Small intestine (tissue), 7 donors: ENCODE results near the gene SUGP2. TPM values are rescaled to one million over a fixed set of nuclear protein-coding genes. Genes with fewer than 3 reads are reported as not detected.

Experiments used
- DNase-seq, 2 donors: peaks; one replicate each; pipeline versions ENCODE4 v3.0.0 to v3.0.0-alpha.2; 2013
- FAIRE-seq: peaks from 2 replicates; lab custom pipeline; 2012; peaks lifted over from hg19 to GRCh38; lab: Jason Lieb, UNC
- H3K27ac ChIP-seq, 3 donors: one replicate each; pipeline ENCODE4 v1.5.1; 2013; ENCODE audit warnings: low read length in 2 of 3, mild to moderate bottlenecking in 2 of 3, control low read depth in 1 of 3, inconsistent platforms in 1 of 3, low read depth in 1 of 3, moderate library complexity in 1 of 3
- H3K27me3 ChIP-seq, 3 donors: one replicate each; pipeline ENCODE4 v1.6.1; 2013; ENCODE audit warnings: low read length in 3 of 3, inconsistent platforms in 1 of 3; ENCODE audit not compliant: control insufficient read depth in 3 of 3, insufficient read depth in 3 of 3
- H3K36me3 ChIP-seq, 3 donors: one replicate each; pipeline ENCODE4 v1.6.1; 2013; ENCODE audit warnings: low read length in 3 of 3, inconsistent platforms in 1 of 3, low read depth in 1 of 3, mild to moderate bottlenecking in 1 of 3, moderate library complexity in 1 of 3; ENCODE audit not compliant: control insufficient read depth in 3 of 3, insufficient read depth in 2 of 3
- H3K4me1 ChIP-seq, 3 donors: one replicate each; pipeline ENCODE4 v1.6.1; 2013; ENCODE audit warnings: low read length in 2 of 3, inconsistent platforms in 1 of 3, low read depth in 1 of 3, mild to moderate bottlenecking in 1 of 3, moderate library complexity in 1 of 3; ENCODE audit not compliant: control insufficient read depth in 3 of 3, insufficient read depth in 2 of 3
- H3K4me3 ChIP-seq, 3 donors: one replicate each; pipeline ENCODE4 v1.5.1; 2013; ENCODE audit warnings: low read length in 3 of 3, control low read depth in 1 of 3, inconsistent platforms in 1 of 3, low read depth in 1 of 3, mild to moderate bottlenecking in 1 of 3, moderate library complexity in 1 of 3
- H3K9me3 ChIP-seq, 2 donors: one replicate each; pipeline ENCODE4 v1.6.1; 2013; ENCODE audit warnings: low read depth in 1 of 2, low read length in 1 of 2; ENCODE audit not compliant: control insufficient read depth in 2 of 2, insufficient read depth in 1 of 2
- WGBS, 3 donors: extraction: QIAGEN DNeasy Blood & Tissue Kit; methylation state at CpG; one replicate each; pipeline ENCODE4 v1.1.7; 2013; 5-methylcytosine and 5-hydroxymethylcytosine counted together
- polyA plus RNA-seq, 4 donors: library from polyadenylated mRNA; stranded (reverse) in 3 of 4; unstranded in 1 of 4; fragments of 200-250 nt in 3 of 4; fragments of 120-200 nt in 1 of 4; gene quantifications; one replicate each; pipeline versions ENCODE4 v1.2.1 to v1.2.3, GENCODE V29; 2013
- donor health status: healthy with polysubstance abuse.
- donor health status: control.
- donor health status: control.
- donor health status: Bipolar disorder and iron deficiency.
- donor health status: healthy.

The SUGP2 gene
- polyA plus RNA-seq, 4 donors = 23.0 to 63.5 (median 33.4) TPM

DNA sequence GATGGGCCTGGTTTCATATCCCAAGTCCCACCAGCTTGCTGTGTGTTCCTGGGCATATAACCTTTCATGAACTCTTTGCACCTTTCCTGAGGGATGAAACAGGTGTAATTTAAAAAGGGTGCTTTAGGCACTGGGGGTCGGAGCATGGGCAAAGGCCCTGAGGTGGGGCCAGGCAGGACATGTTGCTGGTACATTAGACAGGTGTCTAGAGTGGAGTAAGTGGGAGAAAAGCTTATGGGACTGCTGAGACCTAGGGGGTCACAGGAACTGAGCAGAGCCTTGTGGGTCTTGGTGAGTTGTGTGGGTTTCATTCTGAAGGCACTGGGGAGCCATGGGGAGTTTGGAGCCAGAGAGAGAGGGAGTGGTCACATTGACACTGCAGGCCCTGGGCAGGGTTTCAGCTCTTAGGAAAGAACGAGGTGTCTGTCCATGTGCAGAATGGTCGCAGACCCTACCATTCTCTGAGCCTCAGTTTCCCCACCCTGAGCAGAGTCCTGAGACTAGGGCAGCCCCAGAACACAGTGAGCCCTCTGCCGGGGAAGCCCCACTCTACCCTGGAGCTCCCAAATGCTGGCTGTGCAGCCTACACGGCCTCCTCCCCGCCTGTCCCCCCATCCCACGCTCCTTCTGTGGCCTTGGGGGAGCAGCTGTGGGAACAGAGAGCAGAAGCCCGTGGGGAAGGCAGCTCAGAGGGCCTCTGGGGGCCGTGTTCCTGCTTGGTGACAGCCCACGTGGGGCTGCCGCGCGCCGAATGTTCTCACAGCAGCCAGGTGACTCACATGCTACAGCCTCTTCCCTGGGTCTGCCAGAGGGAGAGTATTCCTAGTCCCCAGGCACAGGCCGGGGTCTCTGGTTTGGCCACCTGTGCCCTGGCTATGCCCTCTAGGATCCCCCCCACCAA lies 85.0 kb downstream of the SUGP2 start:
- Histone ChIP-seq H3K36me3 (no peaks in the 10 kb centered on the region), H3K27me3 (no peaks in the 10 kb centered on the region), H3K4me1 (peaks cover 0 to 3% (median 0%) of the 10 kb centered on the region in 3 donors), H3K27ac (no peak overlapping the region), H3K4me3 (no peak overlapping the region), H3K9me3 (no peaks in the 10 kb centered on the region)
- DNase-seq = no peak
- 64 to 79% (median 71%) methylated on average over 13 to 15 of the region's 15 CpGs for WGBS, 3 donors
- FAIRE-seq = no peak

- FAIRE-seq = no peak
- H3K4me1 ChIP-seq = peaks cover 0 to 6% (median 0%) of the 10 kb centered on the region in 3 donors
- 37 to 70% (median 42%) methylated on average over 14 of the region's 14 CpGs for WGBS, 3 donors
- DNase-seq = no peak
- no peaks in the 10 kb centered on the region for H3K9me3 ChIP-seq
- no peaks in the 10 kb centered on the region for H3K27me3 ChIP-seq
- H3K36me3 ChIP-seq = no peaks in the 10 kb centered on the region
- H3K27ac ChIP-seq = no peak overlapping the region
- H3K4me3 ChIP-seq = no peak overlapping the region
Observed at GRCh38 chr19:18946918-18947317, 86.4 kb downstream of the SUGP2 start.

GRCh38 chr19:18946335-18946734 lies 87.0 kb downstream of the SUGP2 start:
- H3K4me1 ChIP-seq = peaks cover 0 to 11% (median 0%) of the 10 kb centered on the region in 3 donors
- H3K36me3 ChIP-seq = no peaks in the 10 kb centered on the region
- no peak for DNase-seq
- H3K9me3 ChIP-seq = no peaks in the 10 kb centered on the region
- H3K27me3 ChIP-seq = peaks cover 0 to 4% (median 0%) of the 10 kb centered on the region in 3 donors
- FAIRE-seq = no peak
- H3K27ac ChIP-seq = no peak overlapping the region
- no peak overlapping the region for H3K4me3 ChIP-seq

DNA sequence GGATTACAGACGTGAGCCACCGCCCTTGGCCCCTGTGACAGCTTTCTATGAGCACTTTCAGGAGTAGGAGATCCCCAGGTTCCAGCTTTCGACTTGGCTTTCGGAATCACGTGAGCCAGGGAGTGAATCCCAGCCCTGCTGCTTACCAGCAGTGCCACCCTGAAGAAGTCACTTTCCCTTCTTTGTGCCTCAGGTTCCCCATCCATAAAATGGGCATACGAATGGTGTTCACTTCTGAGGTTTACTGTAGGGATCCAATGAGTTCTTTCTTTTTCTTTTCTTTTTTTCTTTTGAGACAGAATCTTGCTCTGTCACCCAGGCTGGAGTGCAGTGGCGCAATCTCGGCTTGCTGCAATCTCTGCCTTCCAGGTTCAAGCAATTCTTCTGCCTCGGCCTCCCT lies 88.0 kb downstream of the SUGP2 start:
- Histone ChIP-seq H3K4me1 (peaks cover 0 to 17% (median 3%) of the 10 kb centered on the region in 3 donors), H3K36me3 (no peaks in the 10 kb centered on the region), H3K27me3 (peaks cover 0 to 10% (median 0%) of the 10 kb centered on the region in 3 donors), H3K27ac (no peak overlapping the region), H3K9me3 (no peaks in the 10 kb centered on the region), H3K4me3 (no peak overlapping the region)
- no peak for DNase-seq
- no peak for FAIRE-seq
- 85 to 90% (median 88%) methylated on average over 9 of the region's 9 CpGs for WGBS, 3 donors

- FAIRE-seq = no peak
- H3K4me3 ChIP-seq = no peak overlapping the region
Observed at GRCh38 chr19:18943465-18943864, 89.9 kb downstream of the SUGP2 start.

DNA sequence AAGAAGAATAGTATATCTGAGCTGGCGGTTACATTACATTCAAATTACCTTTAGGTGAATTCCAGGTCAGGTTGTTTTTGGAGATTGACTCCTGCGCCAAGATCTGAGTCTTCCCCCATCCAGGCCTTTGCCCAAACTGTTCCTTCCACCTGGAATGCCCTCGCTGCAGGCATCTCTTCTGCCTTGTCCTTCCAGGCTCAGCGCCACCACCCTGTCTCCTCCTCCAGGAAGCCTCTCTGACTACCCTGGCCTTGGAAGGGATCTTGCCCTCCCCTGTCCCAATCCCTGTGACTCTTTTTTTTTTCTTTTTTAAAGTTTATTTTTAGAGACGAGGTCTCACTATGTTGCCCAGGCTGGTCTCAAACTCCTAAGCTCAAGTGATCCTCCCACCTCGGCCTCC lies 90.6 kb downstream of the SUGP2 start:
- no peak overlapping the region for H3K4me3 ChIP-seq
- H3K4me1 ChIP-seq = peaks cover 0 to 23% (median 3%) of the 10 kb centered on the region in 3 donors
- FAIRE-seq (no peak), DNase-seq (no peak)
- no peaks in the 10 kb centered on the region for H3K36me3 ChIP-seq
- no peak overlapping the region for H3K27ac ChIP-seq
- no peaks in the 10 kb centered on the region for H3K9me3 ChIP-seq
- 68 to 83% (median 80%) methylated on average over 6 of the region's 6 CpGs for WGBS, 3 donors
- H3K27me3 ChIP-seq = peaks cover 0 to 20% (median 0%) of the 10 kb centered on the region in 3 donors

More at GRCh38 chr19:18943465-18943864, 89.9 kb downstream of the SUGP2 start:
- Histone ChIP-seq H3K36me3 (no peaks in the 10 kb centered on the region), H3K4me1 (peaks cover 0 to 23% (median 3%) of the 10 kb centered on the region in 3 donors), H3K27ac (no peak overlapping the region), H3K27me3 (peaks cover 0 to 20% (median 0%) of the 10 kb centered on the region in 3 donors), H3K9me3 (no peaks in the 10 kb centered on the region)
- 35 to 66% (median 55%) methylated on average over 4 of the region's 4 CpGs for WGBS, 3 donors
- DNase-seq = peak in 1 of 2 donors; percentile 27

GRCh38 chr19:18941628-18942354 lies 91.5 kb downstream of the SUGP2 start:
- Histone ChIP-seq H3K27me3 (peaks cover 0 to 20% (median 0%) of the 10 kb centered on the region in 3 donors), H3K9me3 (no peaks in the 10 kb centered on the region), H3K4me3 (no peak overlapping the region), H3K4me1 (peaks cover 0 to 23% (median 3%) of the 10 kb centered on the region in 3 donors), H3K27ac (no peak overlapping the region), H3K36me3 (no peaks in the 10 kb centered on the region)
- DNase-seq = peak in 1 of 2 donors; percentile 20
- no peak for FAIRE-seq
- 59 to 64% (median 60%) methylated on average over 18 of the region's 18 CpGs for WGBS, 3 donors
